Hepatocyte (in vitro differentiated cells): ENCODE data around the gene GPR78.

Source experiments
- CTCF ChIP-seq: fragments of 200-600 bp; sonication (generic); IDR thresholded peaks from 2 replicates; pipeline ENCODE4 v1.5.1; 2016; ENCODE audit warnings: antibody characterized with exemption, mild to moderate bottlenecking; ENCODE audit not compliant: poor library complexity
- EZH2 ChIP-seq: fragments of 200-600 bp; sonication (generic); IDR thresholded peaks from 2 replicates; pipeline ENCODE4 v1.6.1; 2016; ENCODE audit warnings: antibody characterized with exemption, mild to moderate bottlenecking, borderline replicate concordance

GRCh38 chr4:8614365-8615193 is 34.4 kb downstream of the GPR78 start:
- TF ChIP-seq CTCF (no peak), EZH2 (no peak)
